Activated naive CD8-positive, alpha-beta T cell treated with anti-CD3 and anti-CD28 coated beads, Interleukin-2, amount 50 U/mL, for 24 hours (primary cell): ENCODE results near the gene AP1AR.

ENCODE experiments used
- ATAC-seq: fragments of 150-1000 bp; cut with Tn5 transposase; one replicate; pipeline ENCODE4 v1.10.0; 2021
- DNase-seq: peaks from one replicate; pipeline ENCODE4 v3.0.0; 2021
- H3K27ac Mint-ChIP-seq: one replicate; pipeline ENCODE4 v1.8.0; 2021; ENCODE audit warnings: mild to moderate bottlenecking, mixed read lengths
- H3K27me3 Mint-ChIP-seq: one replicate; pipeline ENCODE4 v1.8.0; 2021; ENCODE audit warnings: mixed read lengths
- H3K36me3 Mint-ChIP-seq: one replicate; pipeline ENCODE4 v1.8.0; 2021; ENCODE audit warnings: low read depth, mixed read lengths
- H3K4me1 Mint-ChIP-seq: one replicate; pipeline ENCODE4 v1.8.0; 2021; ENCODE audit warnings: mixed read lengths
- H3K4me3 Mint-ChIP-seq: one replicate; pipeline ENCODE4 v1.8.0; 2021; ENCODE audit warnings: mild to moderate bottlenecking, moderate library complexity, mixed read lengths
- H3K9me3 Mint-ChIP-seq: one replicate; pipeline ENCODE4 v1.8.0; 2021; ENCODE audit warnings: mixed read lengths

AP1AR gene

GRCh38 chr4:112247021-112247420 is 15.4 kb downstream of the AP1AR start:
- H3K27me3 Mint-ChIP-seq = no peaks in the 10 kb centered on the region
- DNase-seq = no peak
- peaks cover 3% of the 10 kb centered on the region for H3K36me3 Mint-ChIP-seq
- no peak for ATAC-seq
- no peaks in the 10 kb centered on the region for H3K9me3 Mint-ChIP-seq
- H3K4me1 Mint-ChIP-seq = peaks cover 2% of the 10 kb centered on the region
- no peak overlapping the region for H3K27ac Mint-ChIP-seq
- no peak overlapping the region for H3K4me3 Mint-ChIP-seq

- Mint-ChIP-seq H3K36me3 (peaks cover 7% of the 10 kb centered on the region), H3K27ac (no peak overlapping the region), H3K9me3 (no peaks in the 10 kb centered on the region), H3K27me3 (no peaks in the 10 kb centered on the region), H3K4me3 (no peak overlapping the region), H3K4me1 (peaks cover 6% of the 10 kb centered on the region)
- DNase-seq (no peak), ATAC-seq (no peak)
Observed at GRCh38 chr4:112251019-112251643, 19.5 kb downstream of the AP1AR start.

- Mint-ChIP-seq H3K4me3 (no peak overlapping the region), H3K9me3 (no peaks in the 10 kb centered on the region), H3K27me3 (no peaks in the 10 kb centered on the region), H3K27ac (no peak overlapping the region), H3K4me1 (peaks cover 6% of the 10 kb centered on the region), H3K36me3 (peaks cover 9% of the 10 kb centered on the region)
- DNase-seq (no peak), ATAC-seq (no peak)
Observed at GRCh38 chr4:112252234-112252633, 20.6 kb downstream of the AP1AR start.

GRCh38 chr4:112253382-112254000 is 21.9 kb downstream of the AP1AR start:
- ATAC-seq = no peak
- H3K9me3 Mint-ChIP-seq = no peaks in the 10 kb centered on the region
- no peak overlapping the region for H3K27ac Mint-ChIP-seq
- peaks cover 9% of the 10 kb centered on the region for H3K36me3 Mint-ChIP-seq
- H3K4me1 Mint-ChIP-seq = peaks cover 6% of the 10 kb centered on the region
- no peak for DNase-seq
- H3K4me3 Mint-ChIP-seq = no peak overlapping the region
- no peaks in the 10 kb centered on the region for H3K27me3 Mint-ChIP-seq

GRCh38 chr4:112257098-112257497 is 25.5 kb downstream of the AP1AR start:
- no peaks in the 10 kb centered on the region for H3K9me3 Mint-ChIP-seq
- no peak overlapping the region for H3K4me3 Mint-ChIP-seq
- peaks cover 12% of the 10 kb centered on the region for H3K36me3 Mint-ChIP-seq
- H3K27me3 Mint-ChIP-seq = no peaks in the 10 kb centered on the region
- H3K27ac Mint-ChIP-seq = no peak overlapping the region
- DNase-seq = no peak
- H3K4me1 Mint-ChIP-seq = peaks cover 4% of the 10 kb centered on the region
- no peak for ATAC-seq

GRCh38 chr4:112266823-112267222 is 35.2 kb downstream of the AP1AR start:
- Mint-ChIP-seq H3K9me3 (no peaks in the 10 kb centered on the region), H3K27ac (no peak overlapping the region), H3K4me1 (peaks cover 24% of the 10 kb centered on the region), H3K36me3 (peaks cover 9% of the 10 kb centered on the region), H3K27me3 (no peaks in the 10 kb centered on the region), H3K4me3 (no peak overlapping the region)
- no peak for ATAC-seq
- DNase-seq = no peak

GRCh38 chr4:112270051-112270450 is 38.5 kb downstream of the AP1AR start:
- Mint-ChIP-seq H3K27ac (no peak overlapping the region), H3K36me3 (peaks cover 14% of the 10 kb centered on the region), H3K27me3 (no peaks in the 10 kb centered on the region), H3K9me3 (no peaks in the 10 kb centered on the region), H3K4me1 (peaks cover 50% of the 10 kb centered on the region), H3K4me3 (no peak overlapping the region)
- ATAC-seq (no peak), DNase-seq (no peak)

- Mint-ChIP-seq H3K27ac (no peak overlapping the region), H3K27me3 (no peaks in the 10 kb centered on the region), H3K4me3 (no peak overlapping the region), H3K36me3 (peaks cover 17% of the 10 kb centered on the region), H3K9me3 (no peaks in the 10 kb centered on the region), H3K4me1 (peaks cover 52% of the 10 kb centered on the region)
- ATAC-seq (peak; percentile 30), DNase-seq (no peak)
Observed at GRCh38 chr4:112270640-112271421, 39.2 kb downstream of the AP1AR start.

- peaks cover 49% of the 10 kb centered on the region for H3K4me1 Mint-ChIP-seq
- no peaks in the 10 kb centered on the region for H3K27me3 Mint-ChIP-seq
- DNase-seq (no peak), ATAC-seq (no peak)
- H3K4me3 Mint-ChIP-seq = no peak overlapping the region
- H3K36me3 Mint-ChIP-seq = peaks cover 25% of the 10 kb centered on the region
- no peaks in the 10 kb centered on the region for H3K9me3 Mint-ChIP-seq
- no peak overlapping the region for H3K27ac Mint-ChIP-seq
Observed at GRCh38 chr4:112272292-112272691, 40.7 kb downstream of the AP1AR start.

- H3K4me1 Mint-ChIP-seq = peaks cover 68% of the 10 kb centered on the region
Observed at GRCh38 chr4:112274959-112275358, 43.4 kb downstream of the AP1AR start.

GRCh38 chr4:112276113-112276512 is 44.5 kb downstream of the AP1AR start:
- Mint-ChIP-seq H3K4me1 (peaks cover 69% of the 10 kb centered on the region), H3K4me3 (no peak overlapping the region), H3K36me3 (peaks cover 36% of the 10 kb centered on the region), H3K9me3 (no peaks in the 10 kb centered on the region), H3K27me3 (no peaks in the 10 kb centered on the region), H3K27ac (no peak overlapping the region)
- DNase-seq (no peak), ATAC-seq (no peak)

More at GRCh38 chr4:112274959-112275358, 43.4 kb downstream of the AP1AR start:
- Mint-ChIP-seq H3K27ac (no peak overlapping the region), H3K36me3 (peaks cover 38% of the 10 kb centered on the region), H3K27me3 (no peaks in the 10 kb centered on the region), H3K9me3 (no peaks in the 10 kb centered on the region), H3K4me3 (no peak overlapping the region)
- ATAC-seq = no peak
- no peak for DNase-seq

GRCh38 chr4:112277220-112277619 is 45.6 kb downstream of the AP1AR start:
- Mint-ChIP-seq H3K4me3 (no peak overlapping the region), H3K9me3 (no peaks in the 10 kb centered on the region), H3K4me1 (peaks cover 71% of the 10 kb centered on the region), H3K27ac (no peak overlapping the region), H3K27me3 (no peaks in the 10 kb centered on the region), H3K36me3 (peaks cover 37% of the 10 kb centered on the region)
- DNase-seq = no peak
- ATAC-seq = no peak

GRCh38 chr4:112277705-112278448 is 46.3 kb downstream of the AP1AR start:
- H3K27ac Mint-ChIP-seq = peak overlapping the region; percentile 5
- H3K9me3 Mint-ChIP-seq = no peaks in the 10 kb centered on the region
- H3K36me3 Mint-ChIP-seq = peaks cover 42% of the 10 kb centered on the region
- peaks cover 71% of the 10 kb centered on the region for H3K4me1 Mint-ChIP-seq
- no peak for ATAC-seq
- H3K4me3 Mint-ChIP-seq = no peak overlapping the region
- DNase-seq = no peak
- no peaks in the 10 kb centered on the region for H3K27me3 Mint-ChIP-seq

GRCh38 chr4:112279025-112279881 is 47.7 kb downstream of the AP1AR start:
- H3K27ac Mint-ChIP-seq = peak overlapping the region; percentile 40
- H3K4me1 Mint-ChIP-seq = peaks cover 71% of the 10 kb centered on the region
- DNase-seq (no peak), ATAC-seq (no peak)
- H3K36me3 Mint-ChIP-seq = peaks cover 51% of the 10 kb centered on the region
- no peaks in the 10 kb centered on the region for H3K27me3 Mint-ChIP-seq
- peak overlapping the region; percentile 46 for H3K4me3 Mint-ChIP-seq
- H3K9me3 Mint-ChIP-seq = no peaks in the 10 kb centered on the region
